ENCODE data around the gene TNFSF13B.

DNA sequence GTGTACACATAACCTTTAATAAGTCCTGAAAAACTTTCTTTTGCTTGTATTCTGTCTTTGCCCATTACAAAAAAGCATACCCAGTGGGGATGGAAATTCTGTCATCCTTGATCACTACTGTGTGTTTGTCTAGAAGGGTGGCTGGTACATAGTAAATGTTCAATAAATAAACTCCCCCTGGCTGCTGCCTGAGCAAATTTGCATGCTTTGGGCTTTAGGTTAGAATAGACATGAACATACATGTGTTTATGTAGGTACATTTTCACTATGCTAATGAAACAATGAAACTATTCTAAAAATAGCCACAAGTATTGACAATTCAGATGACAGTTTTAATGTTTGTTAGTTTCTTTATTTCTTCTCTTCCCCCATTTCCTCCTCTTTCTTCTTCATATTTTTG lies 36.1 kb downstream of the TNFSF13B start:
- TF ChIP-seq CTCF (IDR thresholded peaks at IDR 0.05; ENCODE audit: low read length) (no peak), EZH2 (IDR thresholded peaks at IDR 0.05; ENCODE audit: borderline replicate concordance, low read length) (no peak)
